Measurements from ENCODE around the gene RINL.
"Not testable (repeated sequence)": the region's sequence is repeated elsewhere in the genome, so short reads cannot be mapped to it uniquely, and the experiment has no call there.

The RINL gene

GRCh38 chr19:38875656-38876395 lies 2.2 kb downstream of the RINL start:
- no peak for DNase-seq (ENCODE audit: low spot score)

GRCh38 chr19:38873400-38873799 lies 4.7 kb downstream of the RINL start:
- DNase-seq (ENCODE audit: low spot score): not testable (repeated sequence)

- no peak for DNase-seq (ENCODE audit: low spot score)
These were observed 7.5 kb downstream of the RINL start for GRCh38 chr19:38870612-38871011.

- peak; percentile 89 for DNase-seq (ENCODE audit: low spot score)
These were observed 8.1 kb downstream of the RINL start for GRCh38 chr19:38869836-38870607.

GRCh38 chr19:38869160-38869835 lies 8.8 kb downstream of the RINL start:
- no peak for DNase-seq (ENCODE audit: low spot score)

- DNase-seq (ENCODE audit: low spot score): no peak
These were observed 9.5 kb downstream of the RINL start for GRCh38 chr19:38868551-38868950.

- no peak for DNase-seq (ENCODE audit: low spot score)
These were observed 10.8 kb downstream of the RINL start for GRCh38 chr19:38867171-38867780.

- peak; percentile 18 for DNase-seq (ENCODE audit: low spot score)
These were observed 15.6 kb downstream of the RINL start for GRCh38 chr19:38862321-38863059.

- DNase-seq (ENCODE audit: low spot score): no peak
These were observed 16.7 kb downstream of the RINL start for GRCh38 chr19:38861368-38861767.

- DNase-seq (ENCODE audit: low spot score): not testable (repeated sequence)
These were observed 18.4 kb downstream of the RINL start for GRCh38 chr19:38859631-38860204.

- DNase-seq (ENCODE audit: low spot score): no peak
These were observed 21.3 kb downstream of the RINL start for GRCh38 chr19:38856813-38857212.

- not testable (repeated sequence) for DNase-seq (ENCODE audit: low spot score)
These were observed 22.3 kb downstream of the RINL start for GRCh38 chr19:38855751-38856150.

- DNase-seq (ENCODE audit: low spot score): not testable (repeated sequence)
These were observed 23.1 kb downstream of the RINL start for GRCh38 chr19:38854961-38855360.

GRCh38 chr19:38853214-38853613 lies 24.9 kb downstream of the RINL start:
- no peak for DNase-seq (ENCODE audit: low spot score)

- DNase-seq (ENCODE audit: low spot score): peak; percentile 55
These were observed 25.6 kb downstream of the RINL start for GRCh38 chr19:38852231-38853044.

- DNase-seq (ENCODE audit: low spot score): peak; percentile 90
These were observed 26.3 kb downstream of the RINL start for GRCh38 chr19:38851622-38852230.

GRCh38 chr19:38850976-38851621 lies 27.0 kb downstream of the RINL start:
- DNase-seq (ENCODE audit: low spot score): no peak

- DNase-seq (ENCODE audit: low spot score): no peak
These were observed 27.6 kb downstream of the RINL start for GRCh38 chr19:38850436-38850975.

- DNase-seq (ENCODE audit: low spot score): peak; percentile 100
These were observed 28.1 kb downstream of the RINL start, which contains the start of gene HNRNPL for GRCh38 chr19:38849860-38850435. TSS of gene HNRNPL (minus strand) at chr19:38849986. CDS start at chr19:38849966, 20 bp downstream.

Data from cerebellar cortex (tissue), 1 donor.